Stimulated activated CD4-positive, alpha-beta T cell treated with anti-CD3 and anti-CD28 coated beads, Interleukin-15, amount 100 ng/mL, for 1 hour (primary cell): ENCODE data around the gene ACSF3.
"Not testable (repeated sequence)": the region's sequence is repeated elsewhere in the genome, so short reads cannot be mapped to it uniquely, and the experiment has no call there.

Experiments used
- DNase-seq, 2 donors: peaks; one replicate each; pipeline ENCODE4 v3.0.0-alpha.2; 2020; ENCODE audit warnings: low read depth in 1 of 2, low spot score in 1 of 2

Gene ACSF3

GRCh38 chr16:89055894-89056555, 37.6 kb upstream of the ACSF3 start:
- DNase-seq: no peak

GRCh38 chr16:89056592-89056991, 37.1 kb upstream of the ACSF3 start:
- DNase-seq: no peak

GRCh38 chr16:89057738-89058137, 35.9 kb upstream of the ACSF3 start:
- DNase-seq: no peak

- no peak for DNase-seq
Measured at GRCh38 chr16:89058812-89059211, 34.8 kb upstream of the ACSF3 start.

- no peak for DNase-seq
Measured at GRCh38 chr16:89060207-89060794, 33.4 kb upstream of the ACSF3 start.

GRCh38 chr16:89061086-89061485, 32.6 kb upstream of the ACSF3 start:
- no peak for DNase-seq

GRCh38 chr16:89061590-89062380, 31.9 kb upstream of the ACSF3 start:
- no peak for DNase-seq

GRCh38 chr16:89062389-89063345, 31.0 kb upstream of the ACSF3 start:
- DNase-seq: no peak

GRCh38 chr16:89063768-89064320, 29.8 kb upstream of the ACSF3 start:
- no peak for DNase-seq

GRCh38 chr16:89064606-89065457, 28.8 kb upstream of the ACSF3 start:
- no peak for DNase-seq

GRCh38 chr16:89065458-89065822, 28.2 kb upstream of the ACSF3 start:
- DNase-seq: no peak

- no peak for DNase-seq
Measured at GRCh38 chr16:89066721-89067120, 26.9 kb upstream of the ACSF3 start.

- DNase-seq: no peak
Measured at GRCh38 chr16:89067677-89068443, 25.8 kb upstream of the ACSF3 start.

GRCh38 chr16:89068814-89069616, 24.6 kb upstream of the ACSF3 start:
- not testable (repeated sequence) for DNase-seq

GRCh38 chr16:89069920-89070319, 23.7 kb upstream of the ACSF3 start:
- no peak for DNase-seq

GRCh38 chr16:89070590-89070989, 23.1 kb upstream of the ACSF3 start:
- no peak for DNase-seq

- DNase-seq: no peak
Measured at GRCh38 chr16:89071686-89072547, 21.7 kb upstream of the ACSF3 start.
